Prostate gland (tissue), 2 donors: ENCODE measurements around the gene FKBP7.

ENCODE experiments used
- CTCF ChIP-seq, 4 experiments: fragments of 200-600 bp in 2 of 4; fragments of 450-650 bp in 2 of 4; sonication (generic) in 2 of 4; IDR thresholded peaks; 1 replicate in 3 of 4; 2 replicates in 1 of 4; pipeline ENCODE4 v1.5.1; 2016 to 2019; ENCODE audit warnings: antibody characterized with exemption in 4 of 4, mild to moderate bottlenecking in 2 of 4, moderate library complexity in 2 of 4
- POLR2A ChIP-seq: fragments of 450-650 bp; IDR thresholded peaks from one replicate; pipeline ENCODE4 v1.6.1; 2016; ENCODE audit warnings: antibody characterized with exemption, mild to moderate bottlenecking
- POLR2AphosphoS5 ChIP-seq: sonication (generic); formaldehyde crosslinking; IDR thresholded peaks from one replicate; pipeline ENCODE4 v1.6.1; 2017; ENCODE audit warnings: antibody characterized with exemption

GRCh38 chr2:178521304-178522150, 43.1 kb upstream of the FKBP7 start:
- TF ChIP-seq POLR2AphosphoS5: no peak
- no peak for TF ChIP-seq POLR2A
- no peak for TF ChIP-seq CTCF (IDR thresholded peaks at IDR 0.05)
